Hematopoietic multipotent progenitor cell (in vitro differentiated cells): ENCODE results near the gene TBX4. TPM values are rescaled to one million over a fixed set of nuclear protein-coding genes. Genes with fewer than 3 reads are reported as not detected.
"Not testable (repeated sequence)": the region's sequence is repeated elsewhere in the genome, so short reads cannot be mapped to it uniquely, and the experiment has no call there.

Source experiments
- DNase-seq, 3 donors: peaks; one replicate each; pipeline ENCODE4 v3.0.0-alpha.2; 2011 to 2015; ENCODE audit warnings: low read depth in 2 of 3, low spot score in 2 of 3
- total RNA-seq: library from RNA; depleted of rRNA; stranded (reverse); fragments of >200 nt; gene quantifications from one replicate; pipeline ENCODE4 v1.2.3, GENCODE V29; 2012

Gene TBX4
- total RNA-seq, 1 donor, result not detected

GRCh38 chr17:61517265-61517664, 65.0 kb downstream of the TBX4 start:
- DNase-seq, result no peak

DNA sequence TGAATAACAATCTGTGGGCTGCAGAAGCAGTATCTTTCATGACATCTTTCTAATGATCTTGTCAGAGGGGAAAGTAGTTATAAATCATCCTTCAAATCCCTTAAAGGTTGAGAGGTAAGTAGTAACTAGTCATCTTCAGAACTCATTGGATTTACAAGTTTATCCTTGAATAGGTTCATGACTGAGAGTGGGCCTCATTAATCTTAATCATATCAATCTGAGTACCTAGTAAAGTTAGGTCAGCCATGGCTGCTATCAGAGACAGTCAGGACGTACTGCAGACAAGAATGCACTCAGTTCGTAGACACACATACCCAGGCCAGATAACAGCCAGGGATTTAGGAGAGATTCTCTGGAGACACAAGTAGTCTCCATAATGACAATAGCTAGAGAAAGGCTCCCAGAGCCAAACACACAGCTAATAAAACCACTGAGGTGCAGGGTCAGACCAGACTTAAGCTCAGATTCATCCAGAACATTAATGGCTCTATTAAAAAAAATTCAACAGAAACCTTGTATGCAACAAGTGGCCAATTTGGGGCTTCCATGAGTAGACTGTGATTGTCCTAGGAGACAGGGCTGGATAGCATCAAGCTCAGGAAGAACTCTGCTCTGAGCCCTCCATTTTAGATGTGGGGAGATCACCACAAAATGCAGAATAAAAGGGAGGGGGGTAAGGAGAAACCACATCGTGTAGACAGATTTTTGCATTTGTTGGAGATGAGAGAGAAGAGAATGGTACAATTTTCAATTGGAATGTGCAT, 65.8 kb downstream of the TBX4 start:
- DNase-seq, result no peak

DNA sequence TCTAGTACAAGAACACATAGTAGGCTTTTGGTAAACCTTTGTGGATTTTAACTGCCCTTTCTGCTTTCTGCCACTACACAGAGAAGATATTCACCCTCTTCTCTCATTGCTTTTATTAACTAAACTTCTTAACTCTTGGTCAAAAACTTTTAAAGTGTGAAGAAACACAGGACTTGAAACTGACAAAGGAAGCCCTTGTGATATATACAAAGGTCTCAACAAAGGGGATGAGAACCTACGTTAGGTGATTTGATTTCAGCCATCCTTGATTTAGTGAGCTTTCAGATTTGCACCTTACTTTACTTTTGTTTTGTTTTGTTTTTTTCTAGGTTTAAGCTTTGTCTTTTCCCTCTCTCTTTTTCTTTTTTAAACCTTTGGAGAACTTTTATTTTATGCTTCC, 66.9 kb downstream of the TBX4 start:
- DNase-seq, result no peak

DNA sequence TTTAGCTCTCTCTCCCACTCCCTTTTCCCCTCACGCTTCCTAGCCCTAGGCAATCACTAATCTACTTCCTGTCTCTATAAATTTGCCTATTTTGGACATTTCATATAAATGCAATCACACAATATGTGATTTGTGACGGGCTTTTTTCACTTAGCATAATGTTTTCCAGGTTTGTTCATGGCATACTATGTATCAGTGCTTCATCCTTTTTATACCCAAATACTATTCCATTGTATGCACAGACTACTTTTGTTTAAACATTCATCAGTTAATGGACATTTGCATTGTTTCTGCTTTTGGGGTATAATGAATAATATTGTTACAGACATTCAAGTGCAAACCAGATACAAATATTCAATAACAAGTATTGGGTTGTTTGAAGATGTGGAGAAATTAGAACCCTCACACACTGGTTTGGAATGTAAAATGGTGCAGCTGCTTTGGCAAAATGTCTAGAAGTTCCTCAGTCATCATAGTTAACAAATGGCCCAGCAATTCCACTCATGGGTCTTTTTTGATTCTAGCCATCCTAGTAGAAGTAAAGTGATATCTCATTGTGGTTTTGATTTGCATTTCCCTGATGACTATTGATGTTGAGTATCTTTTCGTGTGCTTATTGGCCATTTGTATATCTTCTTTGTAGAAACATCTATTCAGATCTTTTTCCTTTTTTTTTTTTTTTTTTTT, 67.7 kb downstream of the TBX4 start:
- DNase-seq, result no peak

- no peak for DNase-seq
Measured at GRCh38 chr17:61520897-61521296, 68.7 kb downstream of the TBX4 start.

DNA sequence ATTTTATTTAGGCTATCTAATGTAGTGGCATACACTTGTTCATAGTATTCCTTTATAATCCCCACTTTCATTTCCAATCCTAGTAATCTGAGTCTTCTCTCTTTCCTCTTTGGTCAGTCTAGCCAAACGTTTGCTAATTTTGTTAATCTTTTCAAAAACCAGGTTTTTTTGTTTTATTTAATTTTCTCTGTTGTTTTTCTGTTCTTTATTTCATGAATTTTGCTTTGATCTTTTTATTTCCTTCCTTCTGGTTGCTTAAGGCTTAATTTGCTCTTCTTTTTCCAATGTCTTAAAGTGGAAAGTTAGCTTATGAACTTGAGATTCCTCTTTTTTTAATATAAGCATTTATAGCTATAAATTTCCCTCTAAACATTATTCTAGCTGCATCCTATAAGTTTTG, 69.9 kb downstream of the TBX4 start:
- no peak for DNase-seq

- DNase-seq, result no peak
Measured at GRCh38 chr17:61524319-61524718, 72.1 kb downstream of the TBX4 start.

GRCh38 chr17:61527441-61527840, 75.2 kb downstream of the TBX4 start:
- not testable (repeated sequence) for DNase-seq

DNA sequence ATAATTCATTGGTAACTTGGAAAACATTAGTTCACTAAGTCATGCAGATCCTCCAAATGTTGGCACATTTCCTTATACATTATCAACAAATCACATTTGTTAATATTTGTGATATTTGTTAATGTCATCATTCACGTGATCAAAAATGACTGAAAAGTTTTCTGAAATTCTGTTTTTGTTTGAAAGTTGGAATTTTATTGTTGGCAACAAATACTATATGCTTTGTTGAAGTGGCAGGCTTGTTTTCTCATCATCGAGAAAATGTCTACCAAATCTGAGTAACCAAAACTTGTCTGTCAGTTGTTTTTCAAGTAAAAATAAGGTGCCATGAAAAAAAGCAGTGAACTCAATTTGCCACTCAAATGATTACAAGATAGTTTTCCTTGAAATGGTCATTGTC, 75.9 kb downstream of the TBX4 start:
- DNase-seq, result no peak

DNA sequence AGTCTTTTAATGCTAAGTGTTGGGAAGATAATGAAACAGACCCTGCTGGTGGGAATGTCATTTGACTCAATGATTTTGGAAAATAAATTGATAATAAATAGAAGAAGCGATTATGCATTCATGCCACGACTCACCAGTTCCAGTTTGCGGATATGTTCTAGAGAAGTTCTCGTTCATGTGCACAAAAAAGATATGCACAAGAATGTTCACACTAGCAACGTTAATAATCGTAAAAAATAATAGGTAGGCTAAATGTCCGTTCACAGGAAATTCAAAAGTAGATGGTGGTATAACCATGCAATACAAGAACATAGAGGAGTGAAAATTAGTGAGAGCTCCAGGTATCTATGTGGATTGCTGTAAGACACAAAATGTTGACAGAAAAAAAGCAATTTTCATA, 79.0 kb downstream of the TBX4 start:
- no peak for DNase-seq

DNA sequence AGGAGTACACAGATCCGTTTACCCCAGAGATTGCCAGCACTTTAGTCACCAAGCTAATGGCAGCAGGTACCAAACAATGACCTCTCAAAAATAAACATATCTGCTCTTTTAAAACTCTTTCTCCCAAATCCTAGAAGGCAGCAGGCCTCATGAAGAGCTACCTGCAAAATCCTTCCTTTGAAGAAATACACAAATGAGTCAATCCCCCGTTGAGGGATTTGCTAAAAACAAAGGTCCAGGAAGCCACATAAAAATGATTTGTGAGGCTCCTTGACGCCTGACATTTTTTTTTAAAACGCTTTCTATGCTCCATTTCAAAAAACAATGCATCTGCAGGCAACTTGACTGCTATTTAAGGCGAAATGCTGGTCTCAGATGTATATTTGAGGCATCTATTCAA, 80.6 kb downstream of the TBX4 start:
- DNase-seq, result no peak

DNA sequence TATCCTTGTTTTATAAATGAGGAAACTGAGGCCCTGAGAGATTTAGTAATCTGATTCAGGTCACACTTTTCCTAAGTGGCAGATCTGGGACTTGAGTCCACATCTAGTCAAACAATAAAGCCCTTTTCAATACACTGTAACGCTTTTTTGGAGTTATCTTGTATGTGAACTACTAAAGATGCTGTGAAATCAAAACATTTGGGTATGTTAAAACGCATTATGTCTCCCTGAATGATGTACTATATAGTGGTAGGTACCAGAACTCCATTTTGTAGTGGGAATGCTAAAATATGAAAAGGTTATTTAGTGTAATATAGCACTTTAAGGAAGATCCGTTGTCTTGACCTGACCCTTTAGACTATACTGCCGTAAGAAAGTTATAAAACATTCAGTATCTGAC, 81.6 kb downstream of the TBX4 start:
- no peak for DNase-seq

DNA sequence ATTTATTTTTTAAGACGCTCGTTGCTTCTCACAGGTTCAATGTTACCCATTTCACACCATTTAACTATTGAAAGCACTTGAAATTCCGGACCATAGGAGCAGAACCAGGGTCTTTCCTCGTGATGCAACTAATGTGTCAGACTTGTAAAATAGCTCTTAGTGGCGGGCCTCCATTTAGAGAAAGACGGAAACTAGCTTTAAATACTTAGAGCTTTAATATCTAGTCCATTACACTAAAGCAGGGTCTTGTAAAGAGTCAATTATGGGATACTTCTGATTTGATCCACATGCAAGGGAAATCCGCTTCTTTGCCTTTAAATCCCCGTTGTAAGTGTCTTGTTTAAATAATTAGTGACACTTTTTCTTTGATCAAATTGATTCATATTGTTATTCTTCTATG, 82.2 kb downstream of the TBX4 start:
- no peak for DNase-seq

Other genes with a start within 250 kb of the TBX4 start
- gene TBX2, start 52.6 kb upstream of the TBX4 start, total RNA-seq, result under 0.01 TPM
- not detected for gene NACA2, start 138.8 kb downstream of the TBX4 start, total RNA-seq